Choroid plexus epithelial cell (primary cell): ENCODE results near the gene PDK1.
"Not testable (repeated sequence)": the region's sequence is repeated elsewhere in the genome, so short reads cannot be mapped to it uniquely, and the experiment has no call there.

Experiments
- DNase-seq: peaks from one replicate; pipeline ENCODE4 v3.0.0-alpha.2; 2010; ENCODE audit warnings: low read depth
- H3K4me3 ChIP-seq: 2 replicates; pipeline ENCODE4 v1.5.1; 2011; ENCODE audit warnings: low read depth, mild to moderate bottlenecking, control low read depth, low read length, moderate library complexity
- CTCF ChIP-seq: conservative IDR thresholded peaks from 2 replicates; pipeline ENCODE4 v1.5.1; 2011; ENCODE audit warnings: low read depth, mild to moderate bottlenecking, control low read depth, inconsistent platforms, low read length, moderate library complexity

The PDK1 gene

GRCh38 chr2:172578054-172578453 is 22.2 kb downstream of the PDK1 start:
- no peak for DNase-seq
- H3K4me3 ChIP-seq = no peak overlapping the region
- TF ChIP-seq CTCF = no peak

DNA sequence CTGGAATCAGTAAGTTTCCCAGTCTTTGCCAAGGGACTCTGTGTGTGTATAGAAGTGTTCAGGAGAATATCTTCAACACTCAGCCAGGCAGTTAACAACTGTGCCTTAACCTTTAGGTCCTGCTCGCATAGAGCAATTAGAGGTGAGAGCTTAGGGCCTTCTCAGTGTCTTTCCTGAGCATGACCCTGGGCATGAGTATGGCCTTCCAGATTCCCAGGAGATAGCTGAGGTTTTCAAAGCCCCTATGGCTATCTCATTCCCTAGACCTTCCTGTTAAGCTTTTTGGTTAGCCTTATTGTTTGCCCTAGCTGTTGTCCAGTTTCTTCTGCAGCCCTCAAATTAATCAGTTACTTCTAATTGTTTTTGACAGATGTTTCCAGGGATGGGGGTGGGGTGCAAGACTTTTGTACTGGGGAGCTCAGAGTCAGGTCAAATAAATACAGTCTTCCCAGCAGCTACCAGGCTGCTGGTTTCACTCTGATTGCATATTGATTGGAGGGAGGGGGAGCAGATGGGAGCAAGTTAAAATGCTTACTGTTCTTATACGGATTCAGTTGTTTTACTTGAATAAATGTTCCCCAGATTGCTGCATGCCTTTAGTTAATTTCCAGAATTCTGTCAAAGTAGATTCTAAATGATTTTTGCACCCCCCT is 23.1 kb downstream of the PDK1 start:
- no peak for DNase-seq
- no peak overlapping the region for H3K4me3 ChIP-seq
- no peak for TF ChIP-seq CTCF

DNA sequence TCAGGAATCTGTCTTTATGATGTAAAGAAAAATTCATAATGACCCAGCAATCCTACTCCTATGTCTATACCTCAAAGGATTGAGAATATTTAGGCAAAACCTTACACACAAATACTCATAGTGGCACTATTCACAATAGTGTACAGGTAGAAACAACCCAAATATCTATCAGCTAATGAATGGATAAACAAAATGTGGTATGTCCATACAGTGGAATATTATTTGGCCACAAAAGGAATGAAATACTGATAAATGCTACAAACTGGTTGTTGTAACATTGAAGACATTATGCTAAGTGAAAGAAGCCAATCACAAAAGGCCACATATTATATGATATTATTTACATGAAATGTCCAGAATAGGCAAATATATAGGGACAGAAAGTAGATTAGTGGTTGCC is 24.7 kb downstream of the PDK1 start:
- TF ChIP-seq CTCF = no peak
- no peak overlapping the region for H3K4me3 ChIP-seq
- DNase-seq = no peak

DNA sequence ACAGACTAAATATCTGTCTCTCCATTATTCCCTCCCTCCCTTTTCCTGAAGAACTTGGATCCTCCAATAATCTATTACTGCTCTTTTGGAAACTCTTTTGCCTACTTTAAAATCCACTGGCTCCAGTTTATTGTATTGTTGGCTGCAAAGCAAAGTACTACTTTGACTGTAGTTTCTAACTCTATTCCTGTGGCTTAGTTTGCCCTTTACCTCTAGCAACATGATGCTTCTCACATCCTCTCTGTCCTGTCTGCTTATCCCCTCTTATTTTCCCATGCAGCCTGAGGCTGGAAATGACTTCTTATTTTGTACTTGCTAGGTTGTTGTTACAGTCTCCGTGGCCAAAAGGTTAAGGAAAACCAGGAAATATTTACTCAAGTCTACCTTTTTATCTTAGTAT is 26.8 kb downstream of the PDK1 start:
- DNase-seq = no peak
- no peak overlapping the region for H3K4me3 ChIP-seq
- no peak for TF ChIP-seq CTCF

GRCh38 chr2:172586245-172586891 is 30.5 kb downstream of the PDK1 start:
- DNase-seq = no peak
- H3K4me3 ChIP-seq = no peak overlapping the region
- TF ChIP-seq CTCF = no peak

- DNase-seq, H3K4me3 ChIP-seq: not testable (repeated sequence)
Observed at GRCh38 chr2:172587231-172587630, 31.3 kb downstream of the PDK1 start.

DNA sequence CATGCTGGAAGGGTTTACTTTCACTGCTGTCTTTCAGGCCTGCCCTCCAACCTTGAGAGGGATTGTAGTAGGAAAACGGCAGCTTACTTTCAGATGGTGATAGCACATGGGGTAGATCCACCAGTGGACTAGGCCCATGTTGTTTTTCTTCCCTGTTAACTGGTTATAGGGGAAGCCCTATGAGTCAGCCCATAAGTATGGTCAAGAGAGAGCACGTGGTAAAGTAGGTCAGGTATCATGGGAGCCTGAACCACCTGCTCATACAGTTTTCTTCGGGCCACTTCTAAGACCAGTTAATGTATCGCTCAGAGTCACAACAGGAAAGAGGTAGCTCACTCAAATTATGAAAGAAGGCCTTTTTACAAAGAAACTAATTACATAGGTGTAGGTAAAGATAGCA is 33.0 kb downstream of the PDK1 start:
- peak; percentile 71 for DNase-seq
- no peak for TF ChIP-seq CTCF
- H3K4me3 ChIP-seq = no peak overlapping the region

DNA sequence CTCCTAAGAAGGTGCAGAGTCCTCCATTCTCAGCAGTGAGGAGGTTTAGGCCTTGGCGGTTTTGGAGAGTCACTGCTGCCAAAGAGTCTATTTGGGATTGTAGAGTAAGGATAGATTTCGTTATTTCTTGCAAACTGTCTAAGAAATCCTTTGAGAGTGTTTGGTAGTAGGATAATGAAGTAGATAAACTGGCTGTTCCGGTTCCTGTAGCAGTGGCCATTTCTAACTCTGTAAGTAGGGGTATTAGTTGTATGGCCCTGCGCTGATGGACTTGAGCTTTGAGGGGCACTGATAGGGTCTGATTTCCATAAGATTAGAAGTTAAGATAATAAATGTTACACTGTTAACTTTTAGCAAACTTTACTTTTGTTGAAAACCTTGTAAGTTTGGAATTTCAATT is 35.5 kb downstream of the PDK1 start:
- DNase-seq, H3K4me3 ChIP-seq: not testable (repeated sequence)

- H3K4me3 ChIP-seq, DNase-seq: not testable (repeated sequence)
Observed at GRCh38 chr2:172592190-172592589, 36.3 kb downstream of the PDK1 start.
